Motor neuron (in vitro differentiated cells): ENCODE measurements around the gene ENO3. TPM values are rescaled to one million over a fixed set of nuclear protein-coding genes. Genes with fewer than 3 reads are reported as not detected.
"Not testable (repeated sequence)": the region's sequence is repeated elsewhere in the genome, so short reads cannot be mapped to it uniquely, and the experiment has no call there.

Source experiments
- ATAC-seq, 8 experiments: fragments of 200-7000 bp; cut with Tn5 transposase; replicated peaks in 6 of 8; 2 replicates each; pipeline ENCODE4 v1.8.0; 2021; ENCODE audit warnings: mild to moderate bottlenecking in 8 of 8, moderate library complexity in 8 of 8
- H3K27ac ChIP-seq, 2 donors: fragments of 250-450 bp; sonication (Bioruptor Pico); 2 replicates each; pipeline ENCODE4 v1.9.0; 2021; ENCODE audit warnings: antibody characterized with exemption in 2 of 2, mild to moderate bottlenecking in 2 of 2, moderate library complexity in 1 of 2
- H3K4me1 ChIP-seq, 2 donors: fragments of 250-450 bp; sonication (Bioruptor Pico); replicated peaks in 1 of 2; 2 replicates each; pipeline ENCODE4 v1.6.1; 2021; ENCODE audit warnings: antibody characterized with exemption in 2 of 2, mild to moderate bottlenecking in 2 of 2, moderate library complexity in 1 of 2
- H3K4me3 ChIP-seq, 5 donors: fragments of 250-450 bp; sonication (Bioruptor Pico); 2 replicates each; pipeline ENCODE4 v1.9.0; 2021; ENCODE audit warnings: antibody characterized with exemption in 5 of 5, mild to moderate bottlenecking in 5 of 5, moderate library complexity in 4 of 5
- WGBS, 10 experiments: fragments of 450-650 bp; shearing (Covaris generic); methylation state at CpG; one replicate each; pipeline ENCODE4 v1.0.0; 2022; 5-methylcytosine and 5-hydroxymethylcytosine counted together
- in situ Hi-C, 9 experiments: fragments of 400-800 bp; cut with MboI; loops; one replicate each; pipeline ENCODE4 v1.15.0; 2021; ENCODE audit warnings: low sequenced_read_pairs in 9 of 9, low pct_unique_long_range_greater_than_20kb in 2 of 9; ENCODE audit not compliant: unreplicated experiment in 9 of 9
- total RNA-seq, 8 experiments: library from RNA; unstranded; fragments of 300-600 nt; gene quantifications; 2 replicates each; pipeline versions ENCODE4 v1.2.3 to v1.2.4, GENCODE V29; 2022

ENO3 gene
- total RNA-seq, result 10 to 100 TPM in 6 of 8 experiments, 1 to 10 TPM in 2; 5.4 to 36.5 (median 14.9) TPM

GRCh38 chr17:4950746-4951204, at the start of gene ENO3:
TSS of gene ENO3 (plus strand) at chr17:4951119. CDS start at chr17:4951830, 711 bp downstream.
- WGBS, 10 experiments, result 0 to 50% (median 20%) methylated on average over 1 to 2 of the region's 7 CpGs; no CpG with 5 or more reads in 7 of the 10 experiments
- no peak for ATAC-seq
- in situ Hi-C loops, result loop anchor here in 1 of 9 experiments (25.0 kb wide), 1 partner anchor 112 kb away; no protein-coding TSS in a partner anchor

GRCh38 chr17:4901648-4902344, 49.1 kb upstream of the ENO3 start:
- WGBS, 10 experiments, result 73 to 100% (median 78%) methylated on average over 1 to 6 of the region's 48 CpGs; no CpG with 5 or more reads in 4 of the 10 experiments
- H3K4me1 ChIP-seq, result peaks cover 7 to 22% of the 10 kb centered on the region in 2 donors
- ATAC-seq, result peak in 2 of 8 experiments; percentile 6 to 8
- H3K4me3 ChIP-seq, result peak overlapping the region in 1 of 5 donors; percentile 50
- H3K27ac ChIP-seq, result no peak overlapping the region
- in situ Hi-C loops, result loop anchor here in 2 of 9 experiments (25.0 kb wide), 1 partner anchor 161 kb away; no protein-coding TSS in a partner anchor

More at GRCh38 chr17:4950746-4951204, at the start of gene ENO3:
- peak within 1 kb of the TSS; percentile 63 to 94 (median 90) for H3K4me3 ChIP-seq
- peak within 1 kb of the TSS; percentile 94 to 95 for H3K27ac ChIP-seq
- H3K4me1 ChIP-seq, result peaks cover 27 to 31% of the 10 kb centered on the region in 2 donors

DNA sequence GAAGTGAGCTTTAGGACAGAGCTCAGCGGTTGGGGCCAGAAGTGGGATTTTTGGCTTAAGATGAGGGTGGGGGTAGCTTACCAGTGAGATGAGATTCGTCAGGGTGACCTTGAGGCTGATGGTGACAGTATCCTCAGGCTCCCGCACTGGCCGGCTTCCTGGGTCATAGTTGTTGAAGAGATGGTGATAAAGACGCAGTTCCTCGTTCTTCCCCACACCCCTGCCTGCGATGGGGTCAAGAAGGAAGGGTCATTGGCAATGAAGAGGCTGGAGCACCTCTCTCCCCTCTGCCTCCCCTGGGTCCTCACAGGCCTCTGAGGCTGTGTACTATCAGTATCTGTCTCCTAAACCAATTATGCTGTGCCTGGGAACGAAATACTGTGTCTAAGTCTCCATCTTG, 48.4 kb upstream of the ENO3 start:
- 71 to 100% (median 83%) methylated on average over 1 to 4 of the region's 8 CpGs; no CpG with 5 or more reads in 6 of the 10 experiments for WGBS, 10 experiments
- Histone ChIP-seq H3K4me3 (peak overlapping the region in 1 of 5 donors; percentile 50), H3K27ac (no peak overlapping the region), H3K4me1 (peaks cover 7 to 19% of the 10 kb centered on the region in 2 donors)
- no peak for ATAC-seq
- in situ Hi-C loops, result loop anchor here in 2 of 9 experiments (25.0 kb wide), 1 partner anchor 160 kb away; no protein-coding TSS in a partner anchor

GRCh38 chr17:4903051-4903818, 47.7 kb upstream of the ENO3 start, which contains the start of gene CHRNE:
TSS of gene CHRNE (minus strand) at chr17:4903098. CDS start at chr17:4903063, 35 bp downstream.
- ATAC-seq, result peak in 6 of 8 experiments; percentile 36 to 65 (median 52)
- no peak within 1 kb of the TSS for H3K27ac ChIP-seq
- WGBS, 10 experiments, result 0 to 48% (median 14%) methylated on average over 2 to 5 of the region's 10 CpGs; no CpG with 5 or more reads in 4 of the 10 experiments

GRCh38 chr17:4906642-4907041, 44.3 kb upstream of the ENO3 start:
- not testable (repeated sequence) for H3K27ac ChIP-seq, H3K4me1 ChIP-seq, H3K4me3 ChIP-seq, ATAC-seq
- in situ Hi-C loops, result loop anchor here in 2 of 9 experiments (25.0 kb wide), 1 partner anchor 156 kb away; no protein-coding TSS in a partner anchor

More at GRCh38 chr17:4903051-4903818, 47.7 kb upstream of the ENO3 start, which contains the start of gene CHRNE:
- H3K4me3 ChIP-seq, result peak within 1 kb of the TSS in 1 of 5 donors; percentile 50
- in situ Hi-C loops, result loop anchor here in 2 of 9 experiments (25.0 kb wide), 1 partner anchor 159 kb away; no protein-coding TSS in a partner anchor
- H3K4me1 ChIP-seq, result peaks cover 7 to 14% of the 10 kb centered on the region in 2 donors

- H3K4me3 ChIP-seq, result no peak overlapping the region
- in situ Hi-C loops, result loop anchor here in 2 of 9 experiments (25.0 kb wide), 1 partner anchor 154 kb away; no protein-coding TSS in a partner anchor
- 11 to 92% (median 50%) methylated on average over 2 to 7 of the region's 10 CpGs; no CpG with 5 or more reads in 5 of the 10 experiments for WGBS, 10 experiments
- peak in 5 of 8 experiments; percentile 10 to 46 (median 27) for ATAC-seq
- H3K4me1 ChIP-seq, result peaks cover 0 to 2% of the 10 kb centered on the region in 2 donors
- H3K27ac ChIP-seq, result no peak overlapping the region
Measured at GRCh38 chr17:4908301-4908700, 42.6 kb upstream of the ENO3 start.

GRCh38 chr17:4908711-4909496, 42.0 kb upstream of the ENO3 start:
- ATAC-seq, result peak; percentile 90 to 98 (median 98)
- in situ Hi-C loops, result loop anchor here in 2 of 9 experiments (25.0 kb wide), 1 partner anchor 153 kb away; no protein-coding TSS in a partner anchor
- Histone ChIP-seq H3K4me1 (peaks cover 0 to 2% of the 10 kb centered on the region in 2 donors), H3K4me3 (no peak overlapping the region), H3K27ac (no peak overlapping the region)
- WGBS, 10 experiments, result 0 to 80% (median 43%) methylated on average over 1 to 9 of the region's 20 CpGs; no CpG with 5 or more reads in 1 of the 10 experiments

DNA sequence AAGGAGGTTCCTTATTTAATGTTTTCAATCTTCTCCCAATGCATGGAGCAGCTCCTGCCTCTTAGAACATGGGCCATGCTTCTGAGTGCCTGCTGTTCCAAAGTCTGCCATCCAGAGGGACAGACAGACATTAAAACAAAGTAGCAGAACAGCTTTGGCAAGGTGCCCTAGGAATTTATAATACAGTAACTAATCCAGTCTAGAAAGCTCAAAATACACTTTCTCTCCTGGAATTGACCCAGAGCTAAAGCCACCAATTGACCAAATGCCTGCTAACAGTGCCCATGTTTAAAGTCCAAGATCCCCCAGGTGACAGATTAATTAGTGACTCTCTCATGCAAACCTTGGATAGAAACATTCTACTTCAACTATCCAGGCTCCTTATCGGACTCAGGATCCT, 36.9 kb upstream of the ENO3 start:
- no peak for ATAC-seq
- H3K4me3 ChIP-seq, result no peak overlapping the region
- 60 to 100% (median 86%) methylated on average over 1 of the region's 1 CpG; no CpG with 5 or more reads in 5 of the 10 experiments for WGBS, 10 experiments
- in situ Hi-C loops, result loop anchor here in 2 of 9 experiments (25.0 kb wide), 1 partner anchor 148 kb away; no protein-coding TSS in a partner anchor
- H3K27ac ChIP-seq, result no peak overlapping the region
- H3K4me1 ChIP-seq, result peaks cover 0 to 2% of the 10 kb centered on the region in 2 donors

- WGBS, 10 experiments, result 64 to 100% (median 84%) methylated on average over 1 to 4 of the region's 4 CpGs; no CpG with 5 or more reads in 2 of the 10 experiments
- in situ Hi-C loops, result loop anchor here in 2 of 9 experiments (25.0 kb wide), 1 partner anchor 148 kb away; no protein-coding TSS in a partner anchor
- not testable (repeated sequence) for H3K4me3 ChIP-seq, H3K4me1 ChIP-seq, H3K27ac ChIP-seq, ATAC-seq
Measured at GRCh38 chr17:4914551-4914950, 36.4 kb upstream of the ENO3 start.

DNA sequence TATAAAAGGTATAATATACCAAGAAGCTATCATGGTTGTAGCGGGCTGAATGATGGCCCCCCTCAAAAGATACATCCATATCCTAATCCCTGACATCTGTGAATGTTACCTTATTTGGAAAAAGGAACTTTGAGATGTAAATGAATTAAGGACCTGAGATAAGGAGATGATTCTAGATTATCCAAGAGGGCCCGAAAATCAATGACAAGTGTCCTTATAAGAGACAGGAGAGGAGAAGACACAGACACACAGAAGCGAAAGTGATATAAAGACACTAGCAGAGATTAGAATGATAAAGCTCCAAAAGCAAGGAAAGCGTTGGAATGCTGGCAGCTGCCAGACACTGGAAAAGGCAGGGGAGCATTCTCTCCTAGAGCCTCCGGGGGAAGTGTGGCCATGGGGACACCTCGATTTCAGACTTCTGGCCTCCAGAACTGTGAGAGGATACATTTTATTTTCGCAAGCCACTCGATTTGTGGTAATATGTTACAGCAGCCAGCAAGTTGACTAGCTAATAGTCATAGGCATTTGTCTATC, 31.3 kb upstream of the ENO3 start:
- no peak overlapping the region for H3K27ac ChIP-seq

GRCh38 chr17:4920351-4921048, 30.4 kb upstream of the ENO3 start:
- in situ Hi-C loops, result loop anchor here in 2 of 9 experiments (25.0 kb wide), 1 partner anchor 142 kb away; no protein-coding TSS in a partner anchor
- Histone ChIP-seq H3K27ac (no peak overlapping the region), H3K4me1 (no peaks in the 10 kb centered on the region), H3K4me3 (no peak overlapping the region)
- 60 to 100% (median 81%) methylated on average over 1 to 8 of the region's 10 CpGs for WGBS, 10 experiments
- ATAC-seq, result peak in 2 of 8 experiments; percentile 31 to 48

More for the DNA sequence above, 31.3 kb upstream of the ENO3 start:
- WGBS, 10 experiments, result 41 to 86% (median 71%) methylated on average over 3 to 7 of the region's 8 CpGs
- ATAC-seq, result no peak
- Histone ChIP-seq H3K4me3 (no peak overlapping the region), H3K4me1 (no peaks in the 10 kb centered on the region)
- in situ Hi-C loops, result loop anchor here in 2 of 9 experiments (25.0 kb wide), 1 partner anchor 143 kb away; no protein-coding TSS in a partner anchor
